ENCODE measurements around the gene DCTN3.

DNA sequence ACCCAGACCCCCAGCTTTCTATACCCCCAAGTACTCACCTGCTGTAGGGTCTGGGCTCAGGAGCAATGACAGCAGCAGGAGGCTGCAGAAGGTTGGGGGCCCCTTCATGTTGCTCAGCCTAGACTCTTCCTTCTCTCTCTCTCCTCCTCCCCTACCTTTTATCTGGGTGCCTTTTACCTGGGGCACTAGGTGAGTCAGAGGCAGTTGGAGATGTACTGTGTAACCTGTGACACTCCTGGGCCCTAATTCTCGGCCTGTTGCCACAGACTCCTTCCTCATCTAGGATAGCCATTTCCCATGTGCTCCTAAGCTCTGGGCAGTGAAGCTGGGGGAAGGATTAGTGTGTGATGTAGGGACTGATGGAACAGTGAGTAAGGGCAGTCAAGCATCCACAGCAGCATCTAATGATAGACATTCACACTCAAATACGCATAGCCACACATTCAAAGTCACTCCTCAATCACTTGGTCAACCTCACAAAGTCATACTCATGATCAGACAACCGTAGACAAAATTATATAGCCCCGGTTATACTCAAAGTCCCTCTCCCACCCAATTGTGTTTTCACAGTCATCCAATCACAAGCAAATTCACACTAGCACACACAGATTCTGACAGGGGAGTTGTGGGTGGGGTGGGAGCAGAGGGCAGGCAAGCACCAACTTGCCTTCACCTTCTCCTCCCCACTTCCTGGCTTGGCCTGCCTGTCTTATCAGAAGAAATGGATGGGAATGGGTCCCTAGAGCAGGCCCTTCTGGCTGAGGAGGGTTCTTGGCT lies 42.4 kb upstream of the DCTN3 start, which contains the start of gene CCL27:
- TF ChIP-seq POLR2A (IDR thresholded peaks at IDR 0.05; ENCODE audit: low read length) (no peak), GATA1 (IDR thresholded peaks at IDR 0.05; ENCODE audit: low read depth, low read length) (no peak)

All from erythroblast (primary cell).